Trophoblast cell (in vitro differentiated cells and primary cell): Measurements from ENCODE around the gene ST7.

Source experiments
- DNase-seq, 2 donors: peaks; one replicate each; pipeline ENCODE4 v3.0.0-alpha.2; 2016
- H2AFZ ChIP-seq: 2 replicates; pipeline ENCODE4 v1.6.1; 2013; ENCODE audit warnings: low read length, moderate library complexity, mild to moderate bottlenecking; ENCODE audit not compliant: insufficient read depth, poor library complexity
- H2AK5ac ChIP-seq: 2 replicates; pipeline ENCODE4 v1.6.1; 2013; ENCODE audit warnings: mild to moderate bottlenecking, low read length
- H2BK120ac ChIP-seq: 2 replicates; pipeline ENCODE4 v1.6.1; 2013; ENCODE audit warnings: low read length, mild to moderate bottlenecking, moderate library complexity; ENCODE audit not compliant: insufficient read depth, poor library complexity
- H2BK12ac ChIP-seq: 2 replicates; pipeline ENCODE4 v1.6.1; 2013; ENCODE audit warnings: mild to moderate bottlenecking, low read length, moderate library complexity
- H2BK5ac ChIP-seq: 2 replicates; pipeline ENCODE4 v1.6.1; 2013; ENCODE audit warnings: low read length, low read depth, moderate library complexity, mild to moderate bottlenecking; ENCODE audit not compliant: poor library complexity
- H3K14ac ChIP-seq: 2 replicates; pipeline ENCODE4 v1.6.1; 2013; ENCODE audit warnings: mild to moderate bottlenecking, low read length
- H3K18ac ChIP-seq: 2 replicates; pipeline ENCODE4 v1.6.1; 2013; ENCODE audit warnings: mild to moderate bottlenecking, low read length
- H3K23ac ChIP-seq: 2 replicates; pipeline ENCODE4 v1.6.1; 2013; ENCODE audit warnings: low read length
- H3K27ac ChIP-seq: 2 replicates; pipeline ENCODE4 v1.5.1; 2013; ENCODE audit warnings: low read depth, mild to moderate bottlenecking, inconsistent platforms, low read length, moderate library complexity
- H3K27me3 ChIP-seq: 2 replicates; pipeline ENCODE4 v1.6.1; 2013; ENCODE audit warnings: inconsistent platforms, mild to moderate bottlenecking, low read length, moderate library complexity; ENCODE audit not compliant: insufficient read depth
- H3K36me3 ChIP-seq, 2 experiments: 1 replicate in 1 of 2; 2 replicates in 1 of 2; pipeline ENCODE4 v1.6.1; 2013; ENCODE audit warnings: low read length in 2 of 2, mild to moderate bottlenecking in 2 of 2, moderate library complexity in 1 of 2; ENCODE audit not compliant: insufficient read depth in 2 of 2, control insufficient read depth in 1 of 2
- H3K4ac ChIP-seq: 2 replicates; pipeline ENCODE4 v1.6.1; 2013; ENCODE audit warnings: low read depth, mild to moderate bottlenecking, low read length, moderate library complexity
- H3K4me1 ChIP-seq, 2 experiments: 1 replicate in 1 of 2; 2 replicates in 1 of 2; pipeline ENCODE4 v1.6.1; 2013; ENCODE audit warnings: low read length in 2 of 2, mild to moderate bottlenecking in 2 of 2, moderate library complexity in 1 of 2; ENCODE audit not compliant: insufficient read depth in 2 of 2, control insufficient read depth in 1 of 2
- H3K4me2 ChIP-seq: 2 replicates; pipeline ENCODE4 v1.6.1; 2013; ENCODE audit warnings: inconsistent platforms, mild to moderate bottlenecking, low read length, moderate library complexity
- H3K4me3 ChIP-seq: 2 replicates; pipeline ENCODE4 v1.5.1; 2013; ENCODE audit warnings: mild to moderate bottlenecking, low read depth, low read length, inconsistent platforms
- H3K79me1 ChIP-seq: one replicate; pipeline ENCODE4 v1.6.1; 2013; ENCODE audit warnings: low read length
- H3K79me2 ChIP-seq: 2 replicates; pipeline ENCODE4 v1.6.1; 2013; ENCODE audit warnings: low read length, mild to moderate bottlenecking; ENCODE audit not compliant: control insufficient read depth, insufficient read depth, poor library complexity
- H3K9ac ChIP-seq: 2 replicates; pipeline ENCODE4 v1.6.1; 2013; ENCODE audit warnings: mild to moderate bottlenecking, low read length
- H3K9me3 ChIP-seq: 2 replicates; pipeline ENCODE4 v1.6.1; 2013; ENCODE audit warnings: low read depth, mild to moderate bottlenecking, control low read depth, inconsistent platforms, low read length; ENCODE audit not compliant: insufficient read depth
- H4K12ac ChIP-seq: 2 replicates; pipeline ENCODE4 v1.6.1; 2013; ENCODE audit warnings: low read depth, mild to moderate bottlenecking, low read length, moderate library complexity
- H4K8ac ChIP-seq: 2 replicates; pipeline ENCODE4 v1.6.1; 2013; ENCODE audit warnings: low read depth, mild to moderate bottlenecking, low read length, moderate library complexity
- H4K91ac ChIP-seq: one replicate; pipeline ENCODE4 v1.6.1; 2013; ENCODE audit warnings: low read depth, mild to moderate bottlenecking, low read length, moderate library complexity
- WGBS: extraction: QIAGEN DNeasy Blood & Tissue Kit; methylation state at CpG from one replicate; pipeline ENCODE4 v1.1.7; 2013; ENCODE audit warnings: missing lambda C conversion rate; ENCODE audit not compliant: insufficient read length, insufficient coverage; ENCODE audit errors: extremely low coverage; 5-methylcytosine and 5-hydroxymethylcytosine counted together

The ST7 gene

DNA sequence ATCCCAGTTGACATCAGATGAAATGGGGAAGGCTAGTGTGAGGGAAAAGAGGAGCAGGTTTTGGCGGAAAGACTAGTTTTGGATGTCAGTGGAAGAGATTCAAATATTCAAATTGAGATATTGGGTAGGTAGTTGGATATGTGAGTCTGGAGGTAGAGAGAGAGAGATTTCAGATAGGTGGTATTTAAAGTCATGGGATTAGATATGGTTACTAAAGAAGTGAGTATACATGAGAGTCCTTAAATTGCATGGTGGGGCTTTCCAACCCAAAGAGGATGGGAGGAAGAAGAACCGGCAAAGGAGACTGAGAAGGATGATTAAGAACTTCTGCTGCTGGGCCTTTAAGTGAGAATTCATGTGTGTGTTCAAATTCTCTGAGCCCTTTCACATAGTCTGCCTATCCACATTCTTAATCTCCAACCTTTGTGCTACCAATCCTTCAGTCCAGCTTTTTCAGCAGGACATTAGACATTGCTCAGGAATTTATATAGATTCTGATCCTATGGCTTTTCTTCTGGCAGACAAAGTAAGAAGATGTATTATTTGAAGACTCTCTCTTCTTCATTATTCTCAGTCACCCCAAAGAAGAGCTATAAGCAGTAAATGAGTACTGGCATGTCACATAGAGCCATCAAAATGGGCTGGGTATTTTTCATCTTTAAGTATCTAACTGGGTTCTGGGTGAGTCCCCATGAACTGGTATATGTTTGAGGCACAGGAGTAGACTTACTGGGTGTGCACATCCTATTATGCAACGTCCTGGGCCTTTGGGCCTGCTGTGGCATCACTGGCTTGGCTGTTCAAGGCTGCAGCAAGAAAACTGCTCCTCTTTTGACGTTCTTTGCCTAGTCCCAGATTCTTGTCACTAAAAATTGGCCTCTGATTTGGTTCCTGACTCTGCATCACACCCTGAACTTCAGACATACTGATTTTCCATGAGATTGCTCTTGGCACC, 33.6 kb downstream of the ST7 start:
- no peak overlapping the region for H3K4me2 ChIP-seq
- no peak overlapping the region for H3K4me3 ChIP-seq
- no peaks in the 10 kb centered on the region for H3K79me2 ChIP-seq
- DNase-seq: peak; percentile 22 to 79
- peak overlapping the region; percentile 14 for H4K91ac ChIP-seq
- peaks cover 0 to 2% of the 10 kb centered on the region in 2 experiments for H3K4me1 ChIP-seq
- peaks cover under 1% of the 10 kb centered on the region for H3K9me3 ChIP-seq
- no peaks in the 10 kb centered on the region for H3K36me3 ChIP-seq
- peak overlapping the region; percentile 44 for H3K14ac ChIP-seq
- no peaks in the 10 kb centered on the region for H3K27me3 ChIP-seq
- H3K9ac ChIP-seq: no peak overlapping the region
- no peak overlapping the region for H2BK12ac ChIP-seq
- no peak overlapping the region for H2BK5ac ChIP-seq
- no peak overlapping the region for H2AFZ ChIP-seq
- H2AK5ac ChIP-seq: no peak overlapping the region
- WGBS: no CpG with 5 or more reads among the region's 4 CpGs
- H3K4ac ChIP-seq: no peak overlapping the region
- H3K18ac ChIP-seq: no peak overlapping the region
- no peak overlapping the region for H4K8ac ChIP-seq
- H3K23ac ChIP-seq: no peak overlapping the region
- peak overlapping the region; percentile 60 for H2BK120ac ChIP-seq
- H4K12ac ChIP-seq: no peak overlapping the region
- H3K79me1 ChIP-seq: no peaks in the 10 kb centered on the region
- H3K27ac ChIP-seq: no peak overlapping the region

DNA sequence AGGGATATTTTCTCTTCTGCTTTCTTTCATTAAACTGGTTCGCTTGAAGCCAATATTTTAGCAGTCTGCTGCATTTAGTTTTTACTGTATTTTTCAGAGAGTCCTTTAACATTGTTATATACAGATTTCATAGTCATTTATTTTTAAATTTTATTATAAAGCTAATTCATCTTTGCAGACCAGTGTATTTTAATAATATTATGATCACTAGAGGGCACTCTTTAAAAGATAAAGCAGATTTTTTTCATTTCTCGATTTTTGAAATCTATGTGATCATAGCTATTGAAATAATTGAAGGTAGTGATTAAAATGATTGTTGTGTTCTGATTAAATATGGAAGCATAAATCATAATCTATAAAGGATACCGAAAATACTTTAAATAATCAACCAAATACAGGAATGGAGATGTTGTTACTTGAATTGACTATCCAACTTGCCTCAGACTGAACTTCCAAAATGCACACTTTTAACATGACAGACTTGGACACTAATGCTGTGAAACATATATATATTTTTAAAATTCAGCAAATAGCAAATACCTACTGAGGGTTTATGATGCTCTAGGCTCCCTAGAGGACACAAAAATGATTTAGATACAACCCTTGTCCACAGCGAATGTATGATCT, 35.2 kb downstream of the ST7 start:
- WGBS: no CpG with 5 or more reads among the region's 4 CpGs

DNA sequence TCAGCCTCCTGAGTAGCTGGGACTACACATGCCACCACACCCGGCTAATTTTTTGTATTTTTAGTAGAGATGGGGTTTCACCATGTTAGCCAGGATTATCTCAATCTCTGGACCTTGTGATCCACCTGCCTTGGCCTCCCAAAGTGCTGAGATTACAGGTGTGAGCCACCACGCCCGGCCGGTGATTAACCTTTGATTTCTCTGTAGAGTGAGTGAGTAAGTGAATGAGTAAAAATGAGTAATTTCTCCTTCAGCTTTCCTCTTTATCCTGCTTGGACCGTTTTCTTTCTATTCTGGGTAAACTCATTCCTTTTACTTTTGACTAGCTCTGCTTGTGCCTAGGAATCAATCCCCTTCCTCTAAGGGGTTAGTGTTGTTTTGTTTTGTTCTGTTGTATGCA, 36.8 kb downstream of the ST7 start:
- H3K9ac ChIP-seq: no peak overlapping the region
- H4K91ac ChIP-seq: no peak overlapping the region
- no peak for DNase-seq
- no peak overlapping the region for H2BK12ac ChIP-seq
- H3K79me1 ChIP-seq: no peaks in the 10 kb centered on the region
- H4K12ac ChIP-seq: no peak overlapping the region
- H3K9me3 ChIP-seq: peaks cover 6% of the 10 kb centered on the region
- H3K27ac ChIP-seq: no peak overlapping the region
- no peak overlapping the region for H2BK5ac ChIP-seq
- no peaks in the 10 kb centered on the region for H3K79me2 ChIP-seq
- H2AFZ ChIP-seq: no peak overlapping the region
- peaks cover 0 to 3% of the 10 kb centered on the region in 2 experiments for H3K36me3 ChIP-seq
- no peak overlapping the region for H3K18ac ChIP-seq
- H2BK120ac ChIP-seq: no peak overlapping the region
- WGBS: no CpG with 5 or more reads among the region's 5 CpGs
- no peak overlapping the region for H4K8ac ChIP-seq
- H3K4me2 ChIP-seq: no peak overlapping the region
- H3K14ac ChIP-seq: no peak overlapping the region
- no peak overlapping the region for H3K4ac ChIP-seq
- no peak overlapping the region for H3K4me3 ChIP-seq
- H2AK5ac ChIP-seq: no peak overlapping the region
- no peaks in the 10 kb centered on the region for H3K27me3 ChIP-seq
- H3K4me1 ChIP-seq: peaks cover 0 to 2% of the 10 kb centered on the region in 2 experiments
- H3K23ac ChIP-seq: no peak overlapping the region

More for the DNA sequence above, 35.2 kb downstream of the ST7 start:
- no peak overlapping the region for H3K27ac ChIP-seq
- no peak overlapping the region for H2BK120ac ChIP-seq
- peaks cover 0 to 2% of the 10 kb centered on the region in 2 experiments for H3K4me1 ChIP-seq
- H4K8ac ChIP-seq: no peak overlapping the region
- no peak overlapping the region for H3K23ac ChIP-seq
- no peak overlapping the region for H3K9ac ChIP-seq
- H2AFZ ChIP-seq: no peak overlapping the region
- no peak overlapping the region for H3K4me2 ChIP-seq
- H3K27me3 ChIP-seq: no peaks in the 10 kb centered on the region
- H3K79me1 ChIP-seq: no peaks in the 10 kb centered on the region
- no peak overlapping the region for H4K12ac ChIP-seq
- peaks cover 0 to 3% of the 10 kb centered on the region in 2 experiments for H3K36me3 ChIP-seq
- no peak overlapping the region for H3K14ac ChIP-seq
- H3K9me3 ChIP-seq: peaks cover 6% of the 10 kb centered on the region
- no peak overlapping the region for H2BK5ac ChIP-seq
- H2BK12ac ChIP-seq: no peak overlapping the region
- no peak overlapping the region for H3K4me3 ChIP-seq
- H3K4ac ChIP-seq: no peak overlapping the region
- H3K79me2 ChIP-seq: no peaks in the 10 kb centered on the region
- peak in 1 of 2 donors; percentile 30 for DNase-seq
- H2AK5ac ChIP-seq: no peak overlapping the region
- H3K18ac ChIP-seq: no peak overlapping the region
- H4K91ac ChIP-seq: no peak overlapping the region

DNA sequence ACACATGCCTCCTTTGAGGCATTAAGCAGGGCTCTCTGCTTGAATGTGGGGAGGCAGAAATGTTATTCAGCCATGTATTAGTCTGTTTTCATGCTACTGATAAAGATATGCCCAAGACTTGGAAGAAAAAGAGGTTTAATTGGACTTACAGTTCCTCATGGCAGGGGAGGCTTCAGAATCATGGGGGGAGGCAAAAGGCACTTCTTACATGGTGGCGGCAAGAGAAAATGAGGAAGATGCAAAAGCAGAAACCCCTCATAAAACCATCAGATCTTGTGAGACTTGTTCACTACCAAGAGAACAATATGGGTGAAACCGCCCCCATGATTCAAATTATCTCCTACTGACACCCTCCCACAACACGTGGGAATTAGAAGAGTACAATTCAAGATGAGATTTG, 37.9 kb downstream of the ST7 start:
- Histone ChIP-seq H3K9ac (no peak overlapping the region), H3K23ac (no peak overlapping the region), H2AFZ (no peak overlapping the region), H3K4me1 (peaks cover 0 to 5% of the 10 kb centered on the region in 2 experiments), H4K12ac (no peak overlapping the region), H2AK5ac (no peak overlapping the region), H2BK12ac (no peak overlapping the region), H3K79me2 (no peaks in the 10 kb centered on the region), H3K27me3 (no peaks in the 10 kb centered on the region), H3K18ac (no peak overlapping the region), H3K36me3 (peaks cover 0 to 3% of the 10 kb centered on the region in 2 experiments), H3K79me1 (no peaks in the 10 kb centered on the region), H4K8ac (no peak overlapping the region), H3K27ac (no peak overlapping the region), H3K4me2 (no peak overlapping the region), H4K91ac (no peak overlapping the region), H2BK120ac (no peak overlapping the region), H3K4me3 (no peak overlapping the region), H3K4ac (no peak overlapping the region), H2BK5ac (no peak overlapping the region), H3K9me3 (peaks cover 6% of the 10 kb centered on the region), H3K14ac (no peak overlapping the region)
- no CpG with 5 or more reads among the region's 3 CpGs for WGBS
- DNase-seq: no peak
